ENCODE data around the gene LRRK1.

DNA sequence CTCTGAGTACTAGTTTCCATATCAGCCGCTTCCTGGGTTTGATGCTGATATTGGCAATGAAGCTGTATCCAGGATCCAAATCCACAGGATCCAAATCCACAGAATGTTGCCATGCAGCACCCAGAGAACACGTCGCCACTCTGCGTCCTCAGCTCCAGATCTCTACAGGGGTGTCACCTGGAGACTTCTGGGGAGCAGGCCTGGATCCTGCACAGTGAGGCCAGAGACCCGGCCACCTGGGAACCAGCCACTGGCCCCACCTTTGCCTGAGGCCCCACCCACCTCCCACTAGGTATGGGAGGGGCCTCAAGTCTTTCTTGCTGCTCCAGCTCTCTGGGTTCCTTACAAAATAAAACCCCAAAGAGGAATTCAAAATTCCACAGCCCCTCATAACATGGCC is 123.9 kb downstream of the LRRK1 start:
- TF ChIP-seq, protein P1, sequence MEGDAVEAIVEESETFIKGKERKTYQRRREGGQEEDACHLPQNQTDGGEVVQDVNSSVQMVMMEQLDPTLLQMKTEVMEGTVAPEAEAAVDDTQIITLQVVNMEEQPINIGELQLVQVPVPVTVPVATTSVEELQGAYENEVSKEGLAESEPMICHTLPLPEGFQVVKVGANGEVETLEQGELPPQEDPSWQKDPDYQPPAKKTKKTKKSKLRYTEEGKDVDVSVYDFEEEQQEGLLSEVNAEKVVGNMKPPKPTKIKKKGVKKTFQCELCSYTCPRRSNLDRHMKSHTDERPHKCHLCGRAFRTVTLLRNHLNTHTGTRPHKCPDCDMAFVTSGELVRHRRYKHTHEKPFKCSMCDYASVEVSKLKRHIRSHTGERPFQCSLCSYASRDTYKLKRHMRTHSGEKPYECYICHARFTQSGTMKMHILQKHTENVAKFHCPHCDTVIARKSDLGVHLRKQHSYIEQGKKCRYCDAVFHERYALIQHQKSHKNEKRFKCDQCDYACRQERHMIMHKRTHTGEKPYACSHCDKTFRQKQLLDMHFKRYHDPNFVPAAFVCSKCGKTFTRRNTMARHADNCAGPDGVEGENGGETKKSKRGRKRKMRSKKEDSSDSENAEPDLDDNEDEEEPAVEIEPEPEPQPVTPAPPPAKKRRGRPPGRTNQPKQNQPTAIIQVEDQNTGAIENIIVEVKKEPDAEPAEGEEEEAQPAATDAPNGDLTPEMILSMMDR (IDR thresholded peaks at IDR 0.05): no peak
- TF ChIP-seq POLR2AphosphoS5 (IDR thresholded peaks at IDR 0.05) (no peak), POLR2A (IDR thresholded peaks at IDR 0.05) (no peak), EP300 (IDR thresholded peaks at IDR 0.05) (no peak)
